ENCODE data around the gene HOXB3.

- TF ChIP-seq CTCF (IDR thresholded peaks at IDR 0.05) (no peak), POLR2A (IDR thresholded peaks at IDR 0.05) (no peak), POLR2AphosphoS5 (IDR thresholded peaks at IDR 0.05) (no peak)
These were observed 44.5 kb downstream of the HOXB3 start for GRCh38 chr17:48545539-48545938.

Measured in sigmoid colon (tissue), 4 donors.